ENCODE data around the gene GTF2F2.

The GTF2F2 gene

DNA sequence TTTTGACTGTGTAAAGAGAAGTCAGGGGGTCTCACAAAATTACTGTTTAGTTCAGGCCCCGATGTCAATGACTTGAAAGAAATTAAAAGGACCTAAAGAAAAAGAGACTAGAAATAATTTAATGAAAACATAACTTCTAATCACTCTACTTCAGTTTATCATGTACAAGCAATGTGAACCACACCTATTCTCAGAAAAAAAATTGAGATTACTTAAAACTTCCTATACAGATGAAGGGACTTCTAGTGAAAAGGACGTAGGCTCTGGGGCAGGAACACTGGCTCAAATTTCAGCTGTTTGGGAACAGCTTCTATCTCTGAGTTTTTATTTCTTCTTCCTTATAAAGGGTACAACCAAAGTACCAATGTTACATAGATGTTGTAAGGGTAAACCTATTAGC lies 182.7 kb downstream of the GTF2F2 start:
- no peak overlapping the region for H3K27ac ChIP-seq
- TF ChIP-seq ZFX (IDR thresholded peaks at IDR 0.05): no peak
- TF ChIP-seq, protein P1, sequence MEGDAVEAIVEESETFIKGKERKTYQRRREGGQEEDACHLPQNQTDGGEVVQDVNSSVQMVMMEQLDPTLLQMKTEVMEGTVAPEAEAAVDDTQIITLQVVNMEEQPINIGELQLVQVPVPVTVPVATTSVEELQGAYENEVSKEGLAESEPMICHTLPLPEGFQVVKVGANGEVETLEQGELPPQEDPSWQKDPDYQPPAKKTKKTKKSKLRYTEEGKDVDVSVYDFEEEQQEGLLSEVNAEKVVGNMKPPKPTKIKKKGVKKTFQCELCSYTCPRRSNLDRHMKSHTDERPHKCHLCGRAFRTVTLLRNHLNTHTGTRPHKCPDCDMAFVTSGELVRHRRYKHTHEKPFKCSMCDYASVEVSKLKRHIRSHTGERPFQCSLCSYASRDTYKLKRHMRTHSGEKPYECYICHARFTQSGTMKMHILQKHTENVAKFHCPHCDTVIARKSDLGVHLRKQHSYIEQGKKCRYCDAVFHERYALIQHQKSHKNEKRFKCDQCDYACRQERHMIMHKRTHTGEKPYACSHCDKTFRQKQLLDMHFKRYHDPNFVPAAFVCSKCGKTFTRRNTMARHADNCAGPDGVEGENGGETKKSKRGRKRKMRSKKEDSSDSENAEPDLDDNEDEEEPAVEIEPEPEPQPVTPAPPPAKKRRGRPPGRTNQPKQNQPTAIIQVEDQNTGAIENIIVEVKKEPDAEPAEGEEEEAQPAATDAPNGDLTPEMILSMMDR (conservative IDR thresholded peaks at IDR 0.05): no peak

DNA sequence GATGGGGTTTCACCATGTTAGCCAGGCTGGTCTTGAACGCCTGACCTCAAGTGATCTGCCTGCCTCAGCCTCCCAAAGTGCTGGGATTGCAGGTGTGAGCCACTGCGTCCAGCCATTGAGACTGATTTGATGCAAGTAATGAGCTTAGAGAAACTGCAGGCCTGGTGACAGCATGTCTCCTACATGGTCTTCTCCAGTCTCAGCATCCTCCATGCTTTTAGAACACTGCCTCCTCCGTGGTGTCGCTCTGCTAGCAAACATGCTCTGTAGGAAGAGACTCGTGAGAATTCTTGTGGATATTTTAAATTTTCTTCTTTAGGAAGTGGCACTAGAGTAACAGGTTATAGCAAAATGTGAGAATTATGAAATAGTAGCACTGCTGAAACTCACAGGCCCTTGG lies 183.6 kb downstream of the GTF2F2 start:
- TF ChIP-seq, protein P1 (conservative IDR thresholded peaks at IDR 0.05): no peak
- TF ChIP-seq ZFX (IDR thresholded peaks at IDR 0.05): no peak
- no peak overlapping the region for H3K27ac ChIP-seq

DNA sequence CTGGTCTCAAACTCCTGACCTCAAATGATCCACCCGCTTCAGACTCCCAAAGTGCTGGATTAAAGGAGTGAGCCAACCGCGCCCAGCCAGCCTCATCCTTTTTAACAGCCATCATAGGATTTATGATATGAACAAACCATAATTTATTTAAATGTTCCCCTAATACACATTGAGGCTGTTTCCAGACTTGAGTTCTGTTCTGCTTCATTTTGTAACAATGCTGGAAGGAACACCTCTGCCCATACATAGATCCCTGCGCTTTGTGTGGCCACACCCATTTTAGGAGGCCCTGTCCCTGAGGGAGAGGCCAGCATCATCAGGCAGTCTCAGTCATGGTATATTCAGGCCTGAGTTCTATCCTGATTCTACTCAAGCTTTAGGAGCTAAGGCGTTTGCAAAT lies 184.8 kb downstream of the GTF2F2 start:
- H3K27ac ChIP-seq: no peak overlapping the region
- TF ChIP-seq, protein P1 (conservative IDR thresholded peaks at IDR 0.05): no peak

DNA sequence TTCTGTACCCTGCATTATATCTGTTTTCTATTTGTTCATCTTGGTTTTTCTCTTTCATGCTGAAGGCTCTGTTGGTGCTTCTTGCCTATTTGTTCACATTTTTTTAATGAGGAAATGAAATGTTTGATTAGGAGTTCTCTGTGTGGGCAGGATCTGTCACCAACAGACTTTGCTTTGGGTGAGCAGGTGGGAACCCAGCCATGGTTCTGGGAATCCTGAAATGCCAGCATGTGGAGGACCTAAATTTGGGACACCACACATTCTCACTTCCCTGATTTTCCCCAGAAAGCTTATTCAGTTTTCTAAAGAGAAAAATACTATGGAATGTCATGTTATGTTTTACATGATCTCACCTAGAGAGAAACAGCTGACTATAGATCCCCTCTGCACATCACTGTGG lies 186.7 kb downstream of the GTF2F2 start:
- TF ChIP-seq, protein P1 (conservative IDR thresholded peaks at IDR 0.05): no peak
- TF ChIP-seq ZFX (IDR thresholded peaks at IDR 0.05): no peak
- H3K27ac ChIP-seq: no peak overlapping the region

DNA sequence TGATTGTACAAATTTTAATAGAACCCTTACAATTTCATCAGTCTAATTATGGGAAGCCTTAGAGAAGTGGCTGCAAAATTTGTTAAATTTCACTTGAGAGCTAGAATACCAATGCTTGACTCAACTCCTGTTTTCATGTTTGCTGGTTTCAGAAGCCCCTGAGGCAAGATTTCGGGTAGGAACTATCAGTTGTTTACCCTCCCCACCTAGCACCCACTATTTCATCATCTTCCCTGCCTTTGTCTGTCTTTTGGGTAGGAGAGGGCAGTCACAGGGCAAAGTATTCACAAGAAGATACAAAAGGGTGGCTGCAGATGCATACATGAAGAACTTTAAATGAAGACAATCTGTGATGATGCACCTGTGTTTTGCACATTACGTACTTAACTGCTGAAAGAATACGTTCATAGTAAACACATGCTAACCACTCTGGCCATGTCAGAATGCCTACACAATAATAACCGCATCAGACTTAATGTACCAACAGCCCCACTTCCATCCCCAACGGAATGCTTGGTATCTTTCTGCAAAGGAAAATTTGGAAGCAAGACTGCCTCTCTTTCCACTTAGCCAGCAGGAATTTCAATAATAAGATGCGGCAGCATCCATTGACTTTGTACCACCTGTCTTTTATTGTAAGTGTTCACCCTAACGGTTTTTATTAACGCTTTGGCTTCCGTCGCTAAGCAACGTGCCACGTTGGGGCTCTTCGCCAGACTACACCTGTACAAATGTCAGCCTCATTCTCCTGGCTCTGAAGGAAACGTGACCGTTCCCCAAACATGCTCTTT lies 190.2 kb downstream of the GTF2F2 start:
- H3K27ac ChIP-seq: no peak overlapping the region
- TF ChIP-seq, protein P1 (conservative IDR thresholded peaks at IDR 0.05): no peak
- no peak for TF ChIP-seq ZFX (IDR thresholded peaks at IDR 0.05)

DNA sequence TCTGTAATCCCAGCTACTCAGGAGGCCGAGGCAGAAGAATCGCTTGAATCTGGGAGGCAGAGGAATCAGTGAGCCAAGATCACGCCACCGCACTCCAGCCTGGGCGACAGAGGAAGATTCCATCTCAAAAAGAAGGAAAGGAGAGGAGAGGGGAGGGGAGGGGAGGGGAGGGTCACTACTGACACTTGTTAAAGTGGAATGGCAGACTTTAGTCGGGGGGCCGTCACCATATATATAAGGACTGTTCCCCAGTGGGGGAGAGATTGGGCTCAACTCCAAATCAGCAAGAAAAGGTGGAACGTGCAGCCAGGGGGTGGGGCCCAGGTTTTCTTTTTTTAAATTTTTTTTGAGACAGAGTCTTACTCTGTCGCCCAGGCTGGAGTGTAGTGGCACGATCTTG lies 194.5 kb downstream of the GTF2F2 start:
- TF ChIP-seq ZFX (IDR thresholded peaks at IDR 0.05): no peak
- TF ChIP-seq, protein P1 (conservative IDR thresholded peaks at IDR 0.05): no peak
- no peak overlapping the region for H3K27ac ChIP-seq

DNA sequence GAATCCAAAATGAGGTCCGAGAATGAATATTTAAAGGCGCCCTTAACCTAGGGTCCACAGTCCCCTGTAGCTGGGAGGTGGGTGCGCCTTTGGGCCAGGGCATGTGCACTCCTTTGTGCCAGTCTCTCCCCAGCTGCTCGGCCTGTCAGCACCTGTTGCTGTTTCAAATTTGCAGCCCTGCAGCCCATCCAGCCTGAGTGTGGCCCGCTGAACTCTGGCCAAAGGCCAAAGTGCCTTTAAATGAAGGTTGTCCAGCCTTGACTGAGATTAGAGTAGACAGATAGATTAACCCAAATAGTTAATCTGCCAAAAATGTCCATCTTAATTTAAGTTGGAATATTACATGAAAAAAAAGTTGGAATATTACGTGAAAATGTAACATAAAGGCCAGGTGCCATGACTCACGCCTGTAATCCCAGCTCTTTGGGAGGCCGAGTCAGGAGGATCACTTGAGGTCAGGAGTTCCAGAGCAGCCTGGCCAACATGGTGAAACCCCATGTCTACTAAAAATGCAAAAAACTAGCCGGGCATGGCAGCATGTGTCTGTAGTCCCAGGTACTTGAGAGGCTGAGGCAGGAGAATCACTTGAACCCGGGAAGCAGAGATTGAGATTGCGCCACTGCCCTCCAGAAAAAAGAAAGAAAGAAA lies 195.3 kb downstream of the GTF2F2 start:
- no peak overlapping the region for H3K27ac ChIP-seq

More for the DNA sequence above, 195.3 kb downstream of the GTF2F2 start:
- TF ChIP-seq, protein P1 (conservative IDR thresholded peaks at IDR 0.05): no peak
- TF ChIP-seq ZFX (IDR thresholded peaks at IDR 0.05): no peak

Data from C4-2B (cell line).